Measurements from ENCODE around the gene NDUFA13.

Gene NDUFA13

DNA sequence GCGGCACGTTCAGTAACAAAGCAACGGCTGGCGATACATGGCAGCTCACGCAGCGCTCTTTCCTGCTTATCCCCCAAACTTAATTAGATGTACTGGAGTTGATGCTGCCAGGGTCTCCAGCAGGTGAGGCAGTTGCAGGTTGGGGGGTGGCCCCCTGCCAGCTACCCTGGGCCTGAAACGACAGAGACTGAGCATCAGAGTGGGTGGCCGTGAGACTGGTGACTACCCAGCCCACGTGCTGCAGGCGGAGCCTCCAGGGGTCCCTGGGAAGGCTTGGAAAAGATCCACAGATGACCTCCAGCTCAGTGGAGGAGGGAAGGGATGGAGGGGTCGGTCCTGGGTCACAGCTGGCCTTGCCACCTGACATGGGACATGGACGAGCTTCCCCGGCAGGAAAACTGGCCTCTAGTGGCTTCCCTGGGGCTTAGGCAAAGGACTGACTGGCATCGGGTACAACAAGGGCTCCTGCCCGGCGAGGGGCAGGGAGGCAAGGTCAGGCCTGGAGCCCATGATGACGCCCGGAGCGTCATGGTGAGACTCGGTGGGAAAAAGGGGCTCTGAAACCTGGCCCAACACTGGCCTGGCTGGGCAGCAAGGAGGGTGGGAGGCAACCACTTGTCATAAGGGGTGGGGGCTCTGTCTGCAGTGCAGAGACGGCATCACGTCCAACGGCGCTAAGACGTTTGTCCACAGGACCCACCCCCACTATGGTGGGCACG is 46.1 kb downstream of the NDUFA13 start:
- Histone ChIP-seq H3K27me3 (ENCODE audit: control insufficient read depth, insufficient read depth, low read length) (no peaks in the 10 kb centered on the region), H3K27ac (ENCODE audit: low read length) (no peak overlapping the region), H3K9me3 (ENCODE audit: control insufficient read depth, low read depth, low read length) (no peaks in the 10 kb centered on the region), H3K9ac (ENCODE audit: low read length) (no peak overlapping the region), H3K4me3 (ENCODE audit: low read length) (no peak overlapping the region), H3K4me1 (ENCODE audit: control insufficient read depth, low read depth, low read length) (no peaks in the 10 kb centered on the region), H3K36me3 (ENCODE audit: control insufficient read depth, low read depth, low read length) (no peaks in the 10 kb centered on the region)

DNA sequence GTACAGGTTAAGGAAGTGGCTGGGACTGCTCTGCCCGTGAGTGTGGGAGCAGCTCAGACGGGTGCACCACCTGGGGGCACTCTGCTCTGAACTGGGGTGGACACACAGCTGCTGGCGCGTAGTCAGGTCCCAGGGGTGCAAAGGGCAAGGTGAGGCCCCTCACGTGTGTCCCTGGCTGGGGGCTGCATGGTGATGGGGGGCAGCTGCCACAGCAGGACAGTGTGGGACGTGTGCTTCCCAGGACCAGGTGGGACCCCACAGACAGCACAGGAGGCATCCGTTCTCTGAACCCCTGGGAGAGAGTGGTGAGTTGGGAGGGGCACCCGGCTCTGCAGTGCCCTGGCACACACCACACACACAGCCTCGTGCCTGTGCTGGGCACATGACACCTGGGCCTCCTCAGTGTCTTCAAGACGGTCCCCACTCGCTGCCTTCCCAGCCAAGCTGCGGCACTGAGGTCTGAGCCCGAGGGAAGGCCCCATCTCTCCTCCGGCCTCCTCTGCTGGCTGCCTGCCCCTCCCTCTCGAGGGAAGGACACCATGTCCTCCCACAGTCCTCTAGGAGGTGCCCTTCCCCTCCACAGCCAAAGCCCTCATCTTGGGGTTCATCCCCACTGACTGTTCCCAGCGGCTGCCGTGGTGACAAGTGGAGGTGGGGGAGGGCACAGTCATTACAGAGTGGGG is 46.8 kb downstream of the NDUFA13 start:
- Histone ChIP-seq H3K4me1 (ENCODE audit: control insufficient read depth, low read depth, low read length) (no peaks in the 10 kb centered on the region), H3K9ac (ENCODE audit: low read length) (no peak overlapping the region), H3K27ac (ENCODE audit: low read length) (no peak overlapping the region), H3K4me3 (ENCODE audit: low read length) (no peak overlapping the region), H3K36me3 (ENCODE audit: control insufficient read depth, low read depth, low read length) (no peaks in the 10 kb centered on the region), H3K27me3 (ENCODE audit: control insufficient read depth, insufficient read depth, low read length) (no peaks in the 10 kb centered on the region), H3K9me3 (ENCODE audit: control insufficient read depth, low read depth, low read length) (no peaks in the 10 kb centered on the region)

DNA sequence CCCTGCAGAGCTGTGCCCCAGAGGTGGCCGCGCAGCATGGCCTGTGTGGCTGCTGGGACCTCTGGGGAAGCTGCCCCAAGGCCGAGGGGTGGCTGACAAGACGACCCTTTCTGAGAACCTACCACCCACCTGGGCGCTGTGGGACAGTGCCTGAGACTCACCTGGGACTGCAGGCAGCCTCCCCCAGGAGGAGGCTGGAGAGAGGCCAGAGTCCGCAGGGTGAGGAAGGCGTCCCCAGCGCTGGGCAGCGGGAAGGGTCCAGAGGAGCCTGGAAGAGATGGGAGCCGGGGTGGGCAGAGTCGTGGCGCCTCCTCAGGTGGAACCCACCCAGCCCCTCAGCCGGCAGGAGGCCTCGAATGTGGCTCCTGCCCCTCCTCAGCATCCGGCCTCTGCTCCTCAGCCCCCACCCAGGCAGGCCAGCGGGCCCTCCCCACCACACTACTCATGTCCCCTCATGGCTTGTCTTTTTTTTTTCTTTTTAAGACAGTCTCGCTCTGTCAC is 47.4 kb downstream of the NDUFA13 start:
- Histone ChIP-seq H3K9ac (ENCODE audit: low read length) (no peak overlapping the region), H3K36me3 (ENCODE audit: control insufficient read depth, low read depth, low read length) (no peaks in the 10 kb centered on the region), H3K27ac (ENCODE audit: low read length) (no peak overlapping the region), H3K4me1 (ENCODE audit: control insufficient read depth, low read depth, low read length) (no peaks in the 10 kb centered on the region), H3K4me3 (ENCODE audit: low read length) (no peak overlapping the region), H3K27me3 (ENCODE audit: control insufficient read depth, insufficient read depth, low read length) (no peaks in the 10 kb centered on the region), H3K9me3 (ENCODE audit: control insufficient read depth, low read depth, low read length) (no peaks in the 10 kb centered on the region)

DNA sequence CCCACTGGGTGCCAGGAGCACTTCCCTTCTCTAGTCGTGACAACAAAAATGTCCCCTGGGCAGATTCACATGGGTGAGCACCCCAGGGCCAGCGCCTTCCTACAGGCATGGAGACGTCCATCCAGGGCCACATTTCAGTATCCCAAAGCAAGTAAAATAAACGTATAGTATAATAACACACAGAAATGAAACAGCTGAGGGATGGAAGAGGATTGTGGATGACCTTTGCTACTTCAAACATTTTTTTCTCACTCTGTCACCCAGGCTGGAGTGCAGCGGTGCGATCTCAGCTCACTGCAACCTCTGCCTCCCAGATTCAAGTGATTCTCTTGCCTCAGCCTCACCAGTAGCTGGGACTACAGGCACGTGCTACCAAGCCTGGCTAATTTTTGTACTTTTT is 50.3 kb downstream of the NDUFA13 start:
- Histone ChIP-seq H3K36me3 (ENCODE audit: control insufficient read depth, low read depth, low read length) (no peaks in the 10 kb centered on the region), H3K27me3 (ENCODE audit: control insufficient read depth, insufficient read depth, low read length) (no peaks in the 10 kb centered on the region), H3K4me1 (ENCODE audit: control insufficient read depth, low read depth, low read length) (no peaks in the 10 kb centered on the region), H3K4me3 (ENCODE audit: low read length) (no peak overlapping the region), H3K27ac (ENCODE audit: low read length) (no peak overlapping the region), H3K9me3 (ENCODE audit: control insufficient read depth, low read depth, low read length) (no peaks in the 10 kb centered on the region), H3K9ac (ENCODE audit: low read length) (no peak overlapping the region)

DNA sequence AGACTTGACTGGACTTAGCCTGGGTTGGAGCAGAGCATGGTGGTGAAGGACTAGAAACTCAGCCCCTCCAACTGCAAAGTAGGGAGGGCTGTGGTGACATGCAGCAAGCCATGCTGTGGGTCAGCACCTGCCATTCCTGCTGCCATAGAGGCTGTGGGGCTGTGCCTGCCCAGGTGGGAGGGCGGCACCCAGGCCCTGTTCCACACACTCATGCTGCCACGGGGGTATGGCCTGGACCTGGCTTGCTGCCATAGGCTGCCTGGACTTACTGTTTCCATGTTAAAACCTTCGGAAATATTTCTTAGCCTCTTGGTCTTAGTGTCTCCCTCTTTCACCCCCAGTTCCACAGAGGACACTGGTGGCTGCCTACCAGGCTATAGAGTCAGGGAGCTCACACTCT is 51.4 kb downstream of the NDUFA13 start:
- Histone ChIP-seq H3K9ac (ENCODE audit: low read length) (no peak overlapping the region), H3K9me3 (ENCODE audit: control insufficient read depth, low read depth, low read length) (no peaks in the 10 kb centered on the region), H3K4me1 (ENCODE audit: control insufficient read depth, low read depth, low read length) (no peaks in the 10 kb centered on the region), H3K27me3 (ENCODE audit: control insufficient read depth, insufficient read depth, low read length) (no peaks in the 10 kb centered on the region), H3K36me3 (ENCODE audit: control insufficient read depth, low read depth, low read length) (no peaks in the 10 kb centered on the region), H3K27ac (ENCODE audit: low read length) (no peak overlapping the region), H3K4me3 (ENCODE audit: low read length) (no peak overlapping the region)

DNA sequence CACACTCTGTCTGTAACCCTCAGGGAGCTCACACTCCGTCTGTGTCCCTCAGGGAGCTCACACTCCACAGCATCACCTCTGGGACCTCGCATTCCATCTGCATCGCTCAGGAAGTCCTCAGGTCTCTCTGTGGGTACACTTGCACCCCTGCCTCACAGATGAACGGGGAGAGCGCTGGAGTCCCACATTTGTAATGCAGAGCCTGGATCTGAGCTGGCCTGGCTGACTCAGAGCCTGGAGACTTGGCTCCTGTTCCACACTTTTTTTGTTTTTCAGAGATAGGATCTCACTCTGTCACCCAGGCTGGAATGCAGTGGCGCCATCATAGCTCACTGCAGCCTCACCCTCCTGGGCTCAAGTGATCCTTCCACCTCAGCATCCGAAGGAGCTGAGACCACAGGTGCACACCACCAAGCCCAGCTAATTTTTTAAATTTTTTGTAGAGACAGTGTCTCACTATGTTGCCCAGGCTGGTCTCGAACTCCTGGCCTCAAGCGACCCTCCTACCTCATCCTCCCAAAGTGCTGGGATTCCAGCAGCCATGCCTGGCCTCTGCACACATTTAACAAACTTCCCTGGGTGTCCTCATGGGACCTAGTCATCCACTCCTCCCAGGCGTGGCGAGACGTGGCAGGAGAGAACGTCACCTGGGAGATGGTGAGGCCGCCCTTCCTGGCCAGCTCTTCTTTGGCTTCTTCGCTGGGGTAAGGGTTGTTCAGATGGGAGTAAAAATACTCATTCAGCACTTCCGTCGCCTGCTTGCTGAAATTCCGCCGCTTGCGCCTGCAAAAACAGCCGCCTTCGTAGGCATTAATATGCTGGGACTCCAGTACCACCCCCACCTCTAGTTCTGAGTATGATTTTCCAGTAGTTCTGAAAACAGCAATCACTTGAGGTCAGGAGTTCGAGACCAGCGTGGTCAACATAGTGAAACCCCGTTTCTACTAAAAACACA is 53.1 kb downstream of the NDUFA13 start:
- Histone ChIP-seq H3K9me3 (ENCODE audit: control insufficient read depth, low read depth, low read length) (no peaks in the 10 kb centered on the region), H3K4me3 (ENCODE audit: low read length) (no peak overlapping the region), H3K9ac (ENCODE audit: low read length) (no peak overlapping the region), H3K4me1 (ENCODE audit: control insufficient read depth, low read depth, low read length) (no peaks in the 10 kb centered on the region), H3K36me3 (ENCODE audit: control insufficient read depth, low read depth, low read length) (no peaks in the 10 kb centered on the region), H3K27ac (ENCODE audit: low read length) (no peak overlapping the region), H3K27me3 (ENCODE audit: control insufficient read depth, insufficient read depth, low read length) (no peaks in the 10 kb centered on the region)

DNA sequence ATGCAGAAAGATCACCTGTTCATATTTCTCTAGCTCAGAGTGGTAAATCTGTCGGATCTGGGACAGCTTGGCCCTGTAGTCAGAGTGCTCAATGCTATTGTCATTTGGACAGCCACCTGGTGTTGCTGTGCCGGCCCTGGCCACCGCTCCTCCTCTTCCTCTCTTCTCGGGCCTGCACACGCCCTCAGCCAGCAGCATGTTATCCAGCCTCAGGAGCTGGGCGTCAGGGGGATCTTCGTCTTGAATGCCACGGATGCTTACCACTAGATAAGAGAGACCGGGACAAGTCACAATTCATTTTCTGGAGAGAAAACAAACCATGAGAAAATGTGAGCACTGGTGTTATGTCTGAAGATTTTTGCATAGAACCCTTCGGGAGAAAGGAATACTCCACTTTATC is 54.5 kb downstream of the NDUFA13 start:
- Histone ChIP-seq H3K4me3 (ENCODE audit: low read length) (no peak overlapping the region), H3K9ac (ENCODE audit: low read length) (no peak overlapping the region), H3K27ac (ENCODE audit: low read length) (no peak overlapping the region), H3K27me3 (ENCODE audit: control insufficient read depth, insufficient read depth, low read length) (no peaks in the 10 kb centered on the region), H3K4me1 (ENCODE audit: control insufficient read depth, low read depth, low read length) (no peaks in the 10 kb centered on the region), H3K9me3 (ENCODE audit: control insufficient read depth, low read depth, low read length) (no peaks in the 10 kb centered on the region), H3K36me3 (ENCODE audit: control insufficient read depth, low read depth, low read length) (no peaks in the 10 kb centered on the region)

DNA sequence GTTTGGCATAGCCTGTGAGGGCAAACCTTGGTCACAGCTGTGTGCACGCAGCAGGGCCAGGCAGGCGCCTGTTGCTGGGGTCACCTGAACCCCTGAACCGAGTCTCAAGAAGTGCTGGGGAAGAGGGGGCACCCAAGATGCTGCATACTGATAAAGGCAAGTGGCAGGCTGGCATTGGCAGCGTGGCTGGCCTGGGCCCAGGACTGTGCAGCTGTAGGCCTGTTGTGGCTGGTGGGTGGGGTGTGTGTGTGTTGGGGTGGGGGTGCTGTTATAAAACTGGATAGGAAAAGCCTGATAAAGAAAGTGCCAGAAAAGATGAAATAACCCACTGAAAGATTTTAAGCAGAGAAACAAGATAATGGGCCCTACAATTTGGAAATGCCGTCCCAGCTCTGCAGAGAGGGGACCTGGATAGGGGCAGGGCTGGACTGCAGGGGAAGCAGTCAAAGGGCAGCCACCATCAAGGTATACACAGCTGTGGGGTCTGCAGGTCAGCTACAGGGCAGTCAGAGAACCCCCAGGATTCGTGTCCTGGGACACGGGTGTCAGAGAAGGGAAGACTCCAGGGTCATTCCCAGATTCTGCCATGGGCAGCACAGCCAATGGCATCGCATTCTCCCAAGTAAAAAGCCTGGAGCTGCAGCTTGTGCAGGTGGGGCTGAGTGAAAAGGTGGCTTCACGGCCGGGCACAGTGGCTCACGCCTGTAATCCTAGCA is 55.2 kb downstream of the NDUFA13 start:
- H3K36me3 ChIP-seq (ENCODE audit: control insufficient read depth, low read depth, low read length), result no peaks in the 10 kb centered on the region
- no peaks in the 10 kb centered on the region for H3K9me3 ChIP-seq (ENCODE audit: control insufficient read depth, low read depth, low read length)
- no peaks in the 10 kb centered on the region for H3K4me1 ChIP-seq (ENCODE audit: control insufficient read depth, low read depth, low read length)
- H3K4me3 ChIP-seq (ENCODE audit: low read length), result no peak overlapping the region
- no peak overlapping the region for H3K27ac ChIP-seq (ENCODE audit: low read length)
- H3K27me3 ChIP-seq (ENCODE audit: control insufficient read depth, insufficient read depth, low read length), result no peaks in the 10 kb centered on the region
- H3K9ac ChIP-seq (ENCODE audit: low read length), result no peak overlapping the region

DNA sequence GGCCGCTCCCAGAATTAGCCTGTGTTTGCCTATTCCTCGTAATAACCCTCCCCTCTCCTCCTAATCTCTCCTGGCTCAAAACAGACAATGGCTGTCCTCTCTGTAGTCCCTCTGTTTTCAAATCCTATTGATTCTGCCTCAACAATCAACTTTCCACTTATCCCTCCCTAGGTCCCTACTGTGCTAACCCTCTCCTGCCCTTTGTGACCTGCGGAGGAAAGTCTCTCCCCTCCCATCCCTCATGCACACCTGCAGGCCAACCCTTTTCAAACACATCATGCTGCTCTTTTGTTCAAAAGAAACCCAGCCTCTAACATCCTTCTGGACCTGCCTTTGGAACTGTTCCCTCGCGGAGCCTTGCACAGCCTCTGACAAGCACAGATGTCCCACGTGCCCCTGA is 59.4 kb downstream of the NDUFA13 start:
- Histone ChIP-seq H3K9me3 (ENCODE audit: control insufficient read depth, low read depth, low read length) (no peaks in the 10 kb centered on the region), H3K9ac (ENCODE audit: low read length) (no peak overlapping the region)

More for the DNA sequence above, 59.4 kb downstream of the NDUFA13 start:
- Histone ChIP-seq H3K27me3 (ENCODE audit: control insufficient read depth, insufficient read depth, low read length) (no peaks in the 10 kb centered on the region), H3K36me3 (ENCODE audit: control insufficient read depth, low read depth, low read length) (no peaks in the 10 kb centered on the region), H3K27ac (ENCODE audit: low read length) (no peak overlapping the region), H3K4me1 (ENCODE audit: control insufficient read depth, low read depth, low read length) (no peaks in the 10 kb centered on the region), H3K4me3 (ENCODE audit: low read length) (no peak overlapping the region)

Measured in iPS-18a (cell line).